ENCODE data around the gene ITGA5. TPM values are rescaled to one million over a fixed set of nuclear protein-coding genes. Genes with fewer than 3 reads are reported as not detected.

ITGA5 gene
- total RNA-seq, 4 donors from 2014 or later, result 69.7 to 223 (median 99.4) TPM

DNA sequence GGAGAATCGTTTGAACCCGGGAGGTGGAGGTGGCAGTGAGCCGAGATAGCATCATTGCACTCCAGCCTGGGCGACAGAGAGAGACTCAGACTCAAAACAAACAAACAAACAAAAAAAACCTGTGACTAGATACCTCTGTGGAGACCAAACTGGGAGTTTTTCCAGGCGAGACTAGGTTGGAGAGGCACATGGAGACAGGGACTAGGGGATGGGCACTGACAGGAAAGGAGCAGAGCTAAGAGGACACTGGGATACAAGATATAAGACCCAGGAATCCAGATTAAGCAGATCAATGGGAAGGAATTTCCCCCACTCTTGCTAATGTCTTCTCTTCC, 4.7 kb upstream of the ITGA5 start:
- Histone ChIP-seq H3K27me3 (no peaks in the 10 kb centered on the region), H3K36me3 (no peaks in the 10 kb centered on the region), H3K9me3 (no peaks in the 10 kb centered on the region), H3K4me3 (no peak overlapping the region), H3K27ac (peak overlapping the region in 1 of 2 donors; percentile 97), H3K4me1 (peaks cover 0 to 34% of the 10 kb centered on the region in 2 donors)
- intact Hi-C loops (cut with DNase I; ENCODE audit: low total_unique reads), result no loop called here
- TF ChIP-seq, protein P1, sequence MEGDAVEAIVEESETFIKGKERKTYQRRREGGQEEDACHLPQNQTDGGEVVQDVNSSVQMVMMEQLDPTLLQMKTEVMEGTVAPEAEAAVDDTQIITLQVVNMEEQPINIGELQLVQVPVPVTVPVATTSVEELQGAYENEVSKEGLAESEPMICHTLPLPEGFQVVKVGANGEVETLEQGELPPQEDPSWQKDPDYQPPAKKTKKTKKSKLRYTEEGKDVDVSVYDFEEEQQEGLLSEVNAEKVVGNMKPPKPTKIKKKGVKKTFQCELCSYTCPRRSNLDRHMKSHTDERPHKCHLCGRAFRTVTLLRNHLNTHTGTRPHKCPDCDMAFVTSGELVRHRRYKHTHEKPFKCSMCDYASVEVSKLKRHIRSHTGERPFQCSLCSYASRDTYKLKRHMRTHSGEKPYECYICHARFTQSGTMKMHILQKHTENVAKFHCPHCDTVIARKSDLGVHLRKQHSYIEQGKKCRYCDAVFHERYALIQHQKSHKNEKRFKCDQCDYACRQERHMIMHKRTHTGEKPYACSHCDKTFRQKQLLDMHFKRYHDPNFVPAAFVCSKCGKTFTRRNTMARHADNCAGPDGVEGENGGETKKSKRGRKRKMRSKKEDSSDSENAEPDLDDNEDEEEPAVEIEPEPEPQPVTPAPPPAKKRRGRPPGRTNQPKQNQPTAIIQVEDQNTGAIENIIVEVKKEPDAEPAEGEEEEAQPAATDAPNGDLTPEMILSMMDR (IDR thresholded peaks at IDR 0.05), result no peak
- TF ChIP-seq POLR2A (IDR thresholded peaks at IDR 0.05), result no peak
- DNase-seq, result no peak

DNA sequence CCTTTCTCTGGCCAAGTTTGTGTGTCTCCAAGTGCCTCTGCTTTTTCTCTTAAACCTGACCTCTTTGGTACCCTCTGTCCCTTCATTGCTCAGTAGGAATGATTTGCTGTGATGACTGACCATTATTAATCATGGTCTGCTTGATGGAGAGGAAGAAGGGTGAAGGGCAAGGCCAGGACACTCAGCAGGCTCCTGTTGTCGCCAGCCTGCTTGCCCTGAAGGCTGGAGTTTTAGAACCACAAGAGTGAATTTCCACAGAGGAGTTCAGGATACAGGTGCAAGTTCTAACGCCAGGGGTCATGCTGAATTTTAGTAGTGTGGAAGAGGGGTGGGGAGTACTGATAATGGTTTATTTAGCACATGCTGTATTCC, 2.8 kb upstream of the ITGA5 start:
- no peaks in the 10 kb centered on the region for H3K9me3 ChIP-seq
- H3K4me1 ChIP-seq, result peaks cover 0 to 17% of the 10 kb centered on the region in 2 donors
- intact Hi-C loops (cut with DNase I; ENCODE audit: low total_unique reads), result no loop called here
- no peak for DNase-seq
- no peak overlapping the region for H3K4me3 ChIP-seq
- peak overlapping the region; percentile 94 to 97 for H3K27ac ChIP-seq
- H3K27me3 ChIP-seq, result no peaks in the 10 kb centered on the region
- no peaks in the 10 kb centered on the region for H3K36me3 ChIP-seq
- no peak for TF ChIP-seq POLR2A (IDR thresholded peaks at IDR 0.05)
- TF ChIP-seq, protein P1 (IDR thresholded peaks at IDR 0.05), result no peak

DNA sequence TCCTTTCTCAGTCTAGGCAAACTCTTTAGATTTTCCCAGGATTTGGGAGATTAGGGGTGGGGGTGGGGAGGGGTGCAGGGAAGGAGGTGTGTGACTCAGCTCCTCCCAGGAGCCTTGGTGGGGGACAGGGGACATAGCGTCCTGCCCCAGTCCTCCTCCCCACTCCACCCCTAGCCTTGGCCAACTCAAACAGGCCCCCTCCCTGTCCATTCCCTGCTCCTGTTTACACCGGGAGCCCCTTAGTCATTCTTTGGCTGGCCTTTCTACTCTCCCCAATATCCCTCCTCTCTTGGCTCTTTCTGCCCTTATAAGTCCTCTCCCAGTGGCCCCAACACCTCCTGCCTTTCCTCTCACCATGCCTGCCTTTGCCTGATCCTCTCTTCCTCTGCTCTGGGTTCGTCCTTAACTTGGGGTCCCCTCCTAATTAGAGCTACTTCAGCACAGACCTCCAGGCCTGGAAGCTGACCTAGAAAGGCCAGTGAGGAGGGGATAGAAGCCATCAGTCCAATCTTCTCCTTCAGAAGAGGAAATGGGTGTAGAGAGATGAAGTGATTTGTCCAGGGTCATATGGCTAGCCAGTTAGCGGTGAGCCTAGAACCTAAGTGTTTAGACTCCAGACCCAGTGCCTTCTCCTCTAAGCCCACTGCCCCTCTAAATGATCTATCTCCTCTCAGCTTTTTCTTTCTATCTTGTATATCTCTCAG, 2.3 kb upstream of the ITGA5 start:
- Histone ChIP-seq H3K9me3 (no peaks in the 10 kb centered on the region), H3K4me1 (peaks cover 0 to 14% of the 10 kb centered on the region in 2 donors), H3K4me3 (peak overlapping the region in 1 of 2 donors; percentile 84), H3K36me3 (no peaks in the 10 kb centered on the region), H3K27ac (peak overlapping the region; percentile 94 to 97), H3K27me3 (no peaks in the 10 kb centered on the region)
- peak; percentile 81 to 95 for DNase-seq
- intact Hi-C loops (cut with DNase I; ENCODE audit: low total_unique reads), result no loop called here
- TF ChIP-seq POLR2A (IDR thresholded peaks at IDR 0.05), result no peak
- TF ChIP-seq, protein P1 (IDR thresholded peaks at IDR 0.05), result no peak

- intact Hi-C loops (cut with DNase I; ENCODE audit: low total_unique reads), result no loop called here
- Histone ChIP-seq H3K9me3 (no peaks in the 10 kb centered on the region), H3K4me1 (peaks cover 0 to 14% of the 10 kb centered on the region in 2 donors), H3K27me3 (no peaks in the 10 kb centered on the region), H3K27ac (peak overlapping the region; percentile 94 to 97), H3K4me3 (peak overlapping the region in 1 of 2 donors; percentile 84), H3K36me3 (no peaks in the 10 kb centered on the region)
- peak; percentile 62 to 77 for DNase-seq
- no peak for TF ChIP-seq POLR2A (IDR thresholded peaks at IDR 0.05)
- TF ChIP-seq, protein P1 (IDR thresholded peaks at IDR 0.05), result no peak
These were observed 1.7 kb upstream of the ITGA5 start for GRCh38 chr12:54420766-54421144.

GRCh38 chr12:54418441-54419087, 502 bp downstream of the ITGA5 start:
- H3K9me3 ChIP-seq, result no peaks in the 10 kb centered on the region
- peaks cover 0 to 14% of the 10 kb centered on the region in 2 donors for H3K4me1 ChIP-seq
- no peaks in the 10 kb centered on the region for H3K36me3 ChIP-seq
- peak overlapping the region; percentile 84 to 94 for H3K4me3 ChIP-seq
- TF ChIP-seq, protein P1 (IDR thresholded peaks at IDR 0.05), result no peak
- H3K27ac ChIP-seq, result peak overlapping the region; percentile 94 to 97
- DNase-seq, result no peak
- intact Hi-C loops (cut with DNase I; ENCODE audit: low total_unique reads), result no loop called here
- H3K27me3 ChIP-seq, result no peaks in the 10 kb centered on the region
